ENCODE measurements around the gene TBX4.

The TBX4 gene

GRCh38 chr17:61510991-61511390 is 58.8 kb downstream of the TBX4 start:
- no peaks in the 10 kb centered on the region for H3K79me2 ChIP-seq (ENCODE audit: insufficient read depth, low read depth)
- no peak overlapping the region for H3K4me2 ChIP-seq
- no peak overlapping the region for H3K27ac ChIP-seq
- no peaks in the 10 kb centered on the region for H3K36me3 ChIP-seq (ENCODE audit: insufficient read depth)
- H3K9ac ChIP-seq, result no peak overlapping the region
- no peaks in the 10 kb centered on the region for H3K27me3 ChIP-seq (ENCODE audit: insufficient read depth, low read depth)
- no peaks in the 10 kb centered on the region for H3K4me1 ChIP-seq (ENCODE audit: low read depth, poor library complexity, severe bottlenecking)
- H3K4me3 ChIP-seq (IDR thresholded peaks at IDR 0.05; ENCODE audit: insufficient read depth, low read depth, low read length), result no peak overlapping the region
- TF ChIP-seq, protein P1, sequence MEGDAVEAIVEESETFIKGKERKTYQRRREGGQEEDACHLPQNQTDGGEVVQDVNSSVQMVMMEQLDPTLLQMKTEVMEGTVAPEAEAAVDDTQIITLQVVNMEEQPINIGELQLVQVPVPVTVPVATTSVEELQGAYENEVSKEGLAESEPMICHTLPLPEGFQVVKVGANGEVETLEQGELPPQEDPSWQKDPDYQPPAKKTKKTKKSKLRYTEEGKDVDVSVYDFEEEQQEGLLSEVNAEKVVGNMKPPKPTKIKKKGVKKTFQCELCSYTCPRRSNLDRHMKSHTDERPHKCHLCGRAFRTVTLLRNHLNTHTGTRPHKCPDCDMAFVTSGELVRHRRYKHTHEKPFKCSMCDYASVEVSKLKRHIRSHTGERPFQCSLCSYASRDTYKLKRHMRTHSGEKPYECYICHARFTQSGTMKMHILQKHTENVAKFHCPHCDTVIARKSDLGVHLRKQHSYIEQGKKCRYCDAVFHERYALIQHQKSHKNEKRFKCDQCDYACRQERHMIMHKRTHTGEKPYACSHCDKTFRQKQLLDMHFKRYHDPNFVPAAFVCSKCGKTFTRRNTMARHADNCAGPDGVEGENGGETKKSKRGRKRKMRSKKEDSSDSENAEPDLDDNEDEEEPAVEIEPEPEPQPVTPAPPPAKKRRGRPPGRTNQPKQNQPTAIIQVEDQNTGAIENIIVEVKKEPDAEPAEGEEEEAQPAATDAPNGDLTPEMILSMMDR (conservative IDR thresholded peaks at IDR 0.05; ENCODE audit: low read depth, low read length), result no peak
- H4K20me1 ChIP-seq (ENCODE audit: insufficient read depth), result no peaks in the 10 kb centered on the region
- no peak overlapping the region for H2AFZ ChIP-seq (ENCODE audit: low read depth)

- H3K36me3 ChIP-seq (ENCODE audit: insufficient read depth), result no peaks in the 10 kb centered on the region
- H3K4me2 ChIP-seq, result no peak overlapping the region
- no peak overlapping the region for H3K9ac ChIP-seq
- no peaks in the 10 kb centered on the region for H3K27me3 ChIP-seq (ENCODE audit: insufficient read depth, low read depth)
- no peak overlapping the region for H2AFZ ChIP-seq (ENCODE audit: low read depth)
- no peaks in the 10 kb centered on the region for H3K4me1 ChIP-seq (ENCODE audit: low read depth, poor library complexity, severe bottlenecking)
- TF ChIP-seq, protein P1 (conservative IDR thresholded peaks at IDR 0.05; ENCODE audit: low read depth, low read length), result no peak
- no peak overlapping the region for H3K4me3 ChIP-seq (IDR thresholded peaks at IDR 0.05; ENCODE audit: insufficient read depth, low read depth, low read length)
- H3K27ac ChIP-seq, result no peak overlapping the region
- no peaks in the 10 kb centered on the region for H3K79me2 ChIP-seq (ENCODE audit: insufficient read depth, low read depth)
- H4K20me1 ChIP-seq (ENCODE audit: insufficient read depth), result no peaks in the 10 kb centered on the region
Observed at GRCh38 chr17:61511480-61512182, 59.4 kb downstream of the TBX4 start.

DNA sequence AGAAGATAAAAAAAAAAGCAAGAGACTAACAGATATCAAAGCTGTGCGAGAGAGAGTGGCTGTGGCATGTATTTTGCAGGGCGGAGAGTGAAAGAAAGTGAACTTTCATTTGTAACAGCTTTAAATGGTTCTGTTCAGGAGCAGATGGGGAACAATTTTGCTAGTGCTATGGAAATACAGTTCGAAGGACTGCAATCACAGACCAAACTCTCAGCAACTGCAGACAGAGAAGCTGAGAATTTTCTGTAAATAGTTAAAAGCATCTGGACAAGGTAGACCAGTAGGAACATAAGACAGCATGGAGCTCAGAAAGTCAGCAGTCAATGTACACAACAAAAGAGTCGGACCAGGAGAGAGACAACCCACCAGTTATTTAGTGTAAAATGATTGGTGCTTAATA is 62.3 kb downstream of the TBX4 start:
- no peak overlapping the region for H3K9ac ChIP-seq
- H4K20me1 ChIP-seq (ENCODE audit: insufficient read depth), result no peaks in the 10 kb centered on the region
- H3K4me1 ChIP-seq (ENCODE audit: low read depth, poor library complexity, severe bottlenecking), result no peaks in the 10 kb centered on the region
- H3K4me3 ChIP-seq (IDR thresholded peaks at IDR 0.05; ENCODE audit: insufficient read depth, low read depth, low read length), result no peak overlapping the region
- no peaks in the 10 kb centered on the region for H3K27me3 ChIP-seq (ENCODE audit: insufficient read depth, low read depth)
- no peaks in the 10 kb centered on the region for H3K36me3 ChIP-seq (ENCODE audit: insufficient read depth)
- TF ChIP-seq, protein P1 (conservative IDR thresholded peaks at IDR 0.05; ENCODE audit: low read depth, low read length), result no peak
- H3K4me2 ChIP-seq, result no peak overlapping the region
- no peaks in the 10 kb centered on the region for H3K79me2 ChIP-seq (ENCODE audit: insufficient read depth, low read depth)
- H3K27ac ChIP-seq, result no peak overlapping the region
- H2AFZ ChIP-seq (ENCODE audit: low read depth), result no peak overlapping the region

GRCh38 chr17:61517265-61517664 is 65.0 kb downstream of the TBX4 start:
- Histone ChIP-seq H3K9ac (no peak overlapping the region), H3K4me3 (IDR thresholded peaks at IDR 0.05; ENCODE audit: insufficient read depth, low read depth, low read length) (no peak overlapping the region), H3K4me2 (no peak overlapping the region), H2AFZ (ENCODE audit: low read depth) (no peak overlapping the region), H4K20me1 (ENCODE audit: insufficient read depth) (no peaks in the 10 kb centered on the region), H3K4me1 (ENCODE audit: low read depth, poor library complexity, severe bottlenecking) (no peaks in the 10 kb centered on the region), H3K79me2 (ENCODE audit: insufficient read depth, low read depth) (no peaks in the 10 kb centered on the region), H3K27me3 (ENCODE audit: insufficient read depth, low read depth) (no peaks in the 10 kb centered on the region), H3K36me3 (ENCODE audit: insufficient read depth) (no peaks in the 10 kb centered on the region), H3K27ac (no peak overlapping the region)
- TF ChIP-seq, protein P1 (conservative IDR thresholded peaks at IDR 0.05; ENCODE audit: low read depth, low read length), result no peak

Data from KMS-11 (cell line).